Measurements from ENCODE around the gene KIF23. TPM values are rescaled to one million over a fixed set of nuclear protein-coding genes. Genes with fewer than 3 reads are reported as not detected.

Gene KIF23
- total RNA-seq, 1 experiment from 2014 or later: 74.2 TPM

DNA sequence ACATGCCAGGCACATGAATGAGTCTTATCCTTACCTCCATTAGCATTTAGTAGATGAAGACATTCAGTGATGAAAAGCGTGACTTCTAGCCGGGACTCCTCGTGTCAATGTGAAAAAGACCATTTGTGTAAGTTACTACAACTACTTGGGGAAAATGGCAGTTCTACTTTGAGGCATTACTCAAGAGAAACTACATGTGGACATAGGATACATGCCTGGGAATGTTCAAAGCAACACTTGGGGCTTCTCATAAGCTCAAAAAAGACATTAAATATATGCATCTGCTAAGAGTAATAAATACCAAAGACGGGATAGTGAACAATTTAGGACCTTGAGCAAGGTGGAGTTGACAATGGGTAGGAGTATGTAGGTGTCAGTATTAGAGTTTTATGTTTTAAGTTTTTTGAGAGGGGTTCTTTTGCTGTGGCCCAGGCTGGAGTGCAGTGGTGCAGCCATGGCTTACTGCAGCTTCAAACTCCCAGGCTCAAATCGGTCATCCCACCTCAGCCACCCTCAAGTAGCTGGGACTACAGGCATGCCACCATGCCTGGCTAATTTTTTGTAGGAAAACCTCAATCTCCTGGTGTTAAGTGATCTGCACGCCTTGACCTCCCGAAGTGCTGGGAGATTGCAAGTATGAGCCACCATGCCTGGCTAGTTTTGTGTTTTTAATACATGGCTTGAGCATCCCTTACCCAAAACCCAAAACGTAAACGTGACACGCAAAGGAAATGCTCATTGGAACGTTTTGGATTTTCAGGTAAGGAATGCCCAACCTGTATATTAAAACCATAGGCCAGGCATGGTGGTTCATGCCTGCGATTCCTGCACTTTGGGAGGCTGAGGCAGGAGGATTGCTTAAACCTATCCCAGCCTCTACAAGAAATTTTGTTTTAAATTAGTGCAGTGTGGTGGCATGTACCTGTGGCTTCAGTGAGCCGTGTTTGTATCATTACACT is 42.3 kb downstream of the KIF23 start:
- Mint-ChIP-seq H3K27ac (ENCODE audit: unreplicated experiment) (no peak overlapping the region), H3K27me3 (ENCODE audit: insufficient read depth, unreplicated experiment) (no peaks in the 10 kb centered on the region), H3K9me3 (ENCODE audit: unreplicated experiment) (no peaks in the 10 kb centered on the region), H3K4me1 (ENCODE audit: low read depth, unreplicated experiment) (peaks cover 12% of the 10 kb centered on the region), H3K36me3 (ENCODE audit: insufficient read depth, unreplicated experiment) (peaks cover 72% of the 10 kb centered on the region), H3K4me3 (ENCODE audit: unreplicated experiment) (no peak overlapping the region)
- ChIA-PET CTCF (no interaction called here), POLR2A (interaction anchor here (0.5 kb wide), 1 partner anchor 54 kb away, joined by 5 read pairs; no protein-coding TSS in a partner anchor)
- intact Hi-C loops (cut with micrococcal nuclease; ENCODE audit: unreplicated experiment): no loop called here
- Histone ChIP-seq H3K27me3 (replicated peaks; ENCODE audit: control insufficient read depth, insufficient read depth, low read length) (no peaks in the 10 kb centered on the region), H3K4me3 (ENCODE audit: low read depth, low read length) (no peak overlapping the region), H3K36me3 (ENCODE audit: control insufficient read depth, insufficient read depth, low read length) (peaks cover 3% of the 10 kb centered on the region; the same call in 1 of the 2 replicates), H3K9me3 (no peaks in the 10 kb centered on the region), H3K4me1 (peaks cover under 1% of the 10 kb centered on the region; the same call in 1 of the 2 replicates)
- no peak for TF ChIP-seq CTCF (IDR thresholded peaks at IDR 0.05; ENCODE audit: insufficient read depth in 1 of 2, low read depth in 1 of 2, low read length in 1 of 2, severe bottlenecking in 1 of 2, unreplicated experiment in 1 of 2)
- no TSS peak for BruUV-seq (replicated peaks)
- DNase-seq: no peak

GRCh38 chr15:69457304-69458280 is 43.4 kb downstream of the KIF23 start:
- H3K36me3 Mint-ChIP-seq (ENCODE audit: insufficient read depth, unreplicated experiment): peaks cover 66% of the 10 kb centered on the region
- H3K4me3 ChIP-seq (ENCODE audit: low read depth, low read length): no peak overlapping the region
- H3K4me3 Mint-ChIP-seq (ENCODE audit: unreplicated experiment): no peak overlapping the region
- peaks cover 3% of the 10 kb centered on the region; the same call in 1 of the 2 replicates for H3K36me3 ChIP-seq (ENCODE audit: control insufficient read depth, insufficient read depth, low read length)
- H3K27me3 ChIP-seq (replicated peaks; ENCODE audit: control insufficient read depth, insufficient read depth, low read length): no peaks in the 10 kb centered on the region
- no peaks in the 10 kb centered on the region for H3K9me3 ChIP-seq
- intact Hi-C loops (cut with micrococcal nuclease; ENCODE audit: unreplicated experiment): no loop called here
- no TSS peak for BruUV-seq (replicated peaks)
- TF ChIP-seq CTCF (IDR thresholded peaks at IDR 0.05; ENCODE audit: insufficient read depth in 1 of 2, low read depth in 1 of 2, low read length in 1 of 2, severe bottlenecking in 1 of 2, unreplicated experiment in 1 of 2): no peak
- no peaks in the 10 kb centered on the region for H3K27me3 Mint-ChIP-seq (ENCODE audit: insufficient read depth, unreplicated experiment)
- peaks cover 12% of the 10 kb centered on the region for H3K4me1 Mint-ChIP-seq (ENCODE audit: low read depth, unreplicated experiment)
- H3K4me1 ChIP-seq: no peaks in the 10 kb centered on the region; the same call in 1 of the 2 replicates
- no peaks in the 10 kb centered on the region for H3K9me3 Mint-ChIP-seq (ENCODE audit: unreplicated experiment)
- POLR2A ChIA-PET: no interaction called here
- CTCF ChIA-PET: no interaction called here
- H3K27ac Mint-ChIP-seq (ENCODE audit: unreplicated experiment): no peak overlapping the region
- no peak for DNase-seq

DNA sequence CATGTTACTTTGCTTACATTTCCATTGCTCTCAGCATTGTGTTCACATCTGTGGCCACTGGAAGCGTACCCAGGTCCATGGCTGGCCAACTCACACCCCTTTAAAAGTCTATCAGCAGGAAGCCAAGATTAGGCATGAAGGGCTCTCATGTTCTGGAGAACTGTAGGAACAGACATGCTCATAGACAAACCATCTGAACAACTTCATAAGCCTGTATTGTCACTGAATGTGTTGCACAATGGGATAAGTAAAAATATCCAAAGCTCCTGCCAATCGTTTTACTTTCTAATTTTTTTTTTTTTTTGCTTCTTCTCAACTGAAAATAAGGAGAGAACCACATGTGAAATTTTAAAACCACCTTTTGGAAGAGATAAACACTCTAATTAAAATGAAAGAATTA is 44.9 kb downstream of the KIF23 start:
- no peak overlapping the region for H3K4me3 Mint-ChIP-seq (ENCODE audit: unreplicated experiment)
- H3K9me3 Mint-ChIP-seq (ENCODE audit: unreplicated experiment): no peaks in the 10 kb centered on the region
- BruUV-seq (replicated peaks): no TSS peak
- Histone ChIP-seq H3K36me3 (ENCODE audit: control insufficient read depth, insufficient read depth, low read length) (peaks cover 1% of the 10 kb centered on the region; the same call in 1 of the 2 replicates), H3K9me3 (no peaks in the 10 kb centered on the region), H3K27me3 (replicated peaks; ENCODE audit: control insufficient read depth, insufficient read depth, low read length) (no peaks in the 10 kb centered on the region), H3K4me1 (no peaks in the 10 kb centered on the region; the same call in 1 of the 2 replicates), H3K4me3 (ENCODE audit: low read depth, low read length) (no peak overlapping the region)
- H3K27ac Mint-ChIP-seq (ENCODE audit: unreplicated experiment): no peak overlapping the region
- ChIA-PET POLR2A (no interaction called here), CTCF (no interaction called here)
- no peak for DNase-seq
- peaks cover 19% of the 10 kb centered on the region for H3K4me1 Mint-ChIP-seq (ENCODE audit: low read depth, unreplicated experiment)
- intact Hi-C loops (cut with micrococcal nuclease; ENCODE audit: unreplicated experiment): no loop called here
- peaks cover 51% of the 10 kb centered on the region for H3K36me3 Mint-ChIP-seq (ENCODE audit: insufficient read depth, unreplicated experiment)
- TF ChIP-seq CTCF (IDR thresholded peaks at IDR 0.05; ENCODE audit: insufficient read depth in 1 of 2, low read depth in 1 of 2, low read length in 1 of 2, severe bottlenecking in 1 of 2, unreplicated experiment in 1 of 2): no peak
- no peaks in the 10 kb centered on the region for H3K27me3 Mint-ChIP-seq (ENCODE audit: insufficient read depth, unreplicated experiment)

Measured in Caco-2 (cell line).